ENCODE data around the gene COL23A1. TPM values are rescaled to one million over a fixed set of nuclear protein-coding genes. Genes with fewer than 3 reads are reported as not detected.

COL23A1 gene
- total and polyA plus RNA-seq, 8 donors = 0.06 to 0.68 (median 0.33) TPM; not detected in 2

GRCh38 chr5:178341091-178341850, 248.9 kb downstream of the COL23A1 start:
- no peaks in the 10 kb centered on the region for H3K27me3 ChIP-seq
- H3K27ac ChIP-seq = no peak overlapping the region
- WGBS, 2 donors = 72 to 89% methylated on average over 13 to 15 of the region's 15 CpGs
- intact Hi-C loops (cut with DNase I) = no loop called here
- H3K4me1 ChIP-seq = no peaks in the 10 kb centered on the region
- no peak overlapping the region for H3K4me3 ChIP-seq
- no peak for TF ChIP-seq CTCF (IDR thresholded peaks at IDR 0.05)
- H3K36me3 ChIP-seq = no peaks in the 10 kb centered on the region
- FAIRE-seq = no peak
- DNase-seq = peak in 1 of 6 donors; percentile 29
- no peak for ATAC-seq
- H3K9me3 ChIP-seq = no peaks in the 10 kb centered on the region

- no peak for FAIRE-seq
- intact Hi-C loops (cut with DNase I) = no loop called here
- 81 to 91% methylated on average over 9 of the region's 9 CpGs for WGBS, 2 donors
Observed at GRCh38 chr5:178340637-178341036, 249.6 kb downstream of the COL23A1 start.

DNA sequence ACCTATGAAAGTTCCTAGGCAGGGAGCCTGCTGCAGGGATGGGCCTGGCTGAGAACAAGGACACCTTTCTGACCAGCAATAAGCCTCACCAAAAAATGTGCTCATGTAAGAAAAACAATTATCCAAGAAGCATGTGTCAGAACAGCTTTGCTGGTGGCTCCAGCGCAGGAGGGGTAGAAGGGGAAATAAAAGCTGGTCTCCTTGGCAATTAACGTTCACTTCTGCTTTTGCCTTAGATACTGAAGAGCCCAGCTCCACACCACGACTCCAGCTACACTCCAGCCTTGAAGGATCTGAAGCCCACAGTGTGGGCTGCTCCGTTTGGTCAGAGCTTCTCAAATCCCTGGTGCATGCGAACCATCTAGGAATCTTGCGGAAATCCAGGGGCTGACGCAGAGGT, 250.0 kb downstream of the COL23A1 start:
- DNase-seq (peak in 1 of 6 donors; percentile 16), ATAC-seq (peak in 2 of 4 donors; percentile 20 to 36), FAIRE-seq (no peak)
- Histone ChIP-seq H3K36me3 (no peaks in the 10 kb centered on the region), H3K9me3 (no peaks in the 10 kb centered on the region), H3K27me3 (no peaks in the 10 kb centered on the region), H3K27ac (no peak overlapping the region), H3K4me3 (no peak overlapping the region), H3K4me1 (no peaks in the 10 kb centered on the region)
- TF ChIP-seq CTCF (IDR thresholded peaks at IDR 0.05) = no peak
- intact Hi-C loops (cut with DNase I) = no loop called here
- 66 to 73% methylated on average over 7 of the region's 7 CpGs for WGBS, 2 donors

More at GRCh38 chr5:178340637-178341036, 249.6 kb downstream of the COL23A1 start:
- Histone ChIP-seq H3K4me1 (no peaks in the 10 kb centered on the region), H3K27me3 (no peaks in the 10 kb centered on the region), H3K4me3 (no peak overlapping the region), H3K36me3 (no peaks in the 10 kb centered on the region), H3K9me3 (no peaks in the 10 kb centered on the region), H3K27ac (no peak overlapping the region)
- no peak for TF ChIP-seq CTCF (IDR thresholded peaks at IDR 0.05)
- ATAC-seq (no peak), DNase-seq (peak in 1 of 6 donors; percentile 26)

DNA sequence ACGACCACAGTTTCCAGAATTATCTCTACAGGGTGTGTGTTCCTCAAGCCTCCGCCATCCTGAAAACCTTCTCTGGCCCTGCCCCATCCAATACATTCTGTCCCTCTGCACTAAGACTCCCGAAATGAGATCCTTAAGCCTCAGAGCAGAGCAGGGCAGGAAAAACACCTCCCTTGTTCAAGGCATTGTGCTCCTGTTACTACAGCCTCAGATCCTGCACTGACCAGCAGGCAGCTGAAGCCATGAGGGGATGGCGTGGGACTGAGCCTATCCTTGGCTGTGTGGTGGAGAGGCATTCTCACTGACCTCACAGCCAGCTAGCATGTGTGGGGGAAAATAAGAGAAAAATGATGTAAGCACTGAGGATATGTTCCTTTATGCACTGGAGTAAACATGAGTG, 250.9 kb downstream of the COL23A1 start:
- no peaks in the 10 kb centered on the region for H3K4me1 ChIP-seq
- no peaks in the 10 kb centered on the region for H3K9me3 ChIP-seq
- no peak overlapping the region for H3K4me3 ChIP-seq
- H3K27ac ChIP-seq = no peak overlapping the region
- intact Hi-C loops (cut with DNase I) = no loop called here
- H3K27me3 ChIP-seq = no peaks in the 10 kb centered on the region
- no peak for DNase-seq
- 55 to 70% methylated on average over 4 of the region's 4 CpGs for WGBS, 2 donors
- ATAC-seq = no peak
- H3K36me3 ChIP-seq = no peaks in the 10 kb centered on the region
- TF ChIP-seq CTCF (IDR thresholded peaks at IDR 0.05) = no peak
- no peak for FAIRE-seq

- 39 to 46% methylated on average over 2 of the region's 2 CpGs for WGBS, 2 donors
- H3K36me3 ChIP-seq = no peaks in the 10 kb centered on the region
- no peak for FAIRE-seq
- TF ChIP-seq CTCF (IDR thresholded peaks at IDR 0.05) = no peak
- no peak for ATAC-seq
- no peak overlapping the region for H3K4me3 ChIP-seq
- H3K9me3 ChIP-seq = no peaks in the 10 kb centered on the region
- H3K4me1 ChIP-seq = no peaks in the 10 kb centered on the region
- no peak overlapping the region for H3K27ac ChIP-seq
- intact Hi-C loops (cut with DNase I) = no loop called here
- H3K27me3 ChIP-seq = no peaks in the 10 kb centered on the region
- no peak for DNase-seq
Observed at GRCh38 chr5:178338750-178339144, 251.4 kb downstream of the COL23A1 start.
